Measurements from ENCODE around the gene VWA5B1. TPM values are rescaled to one million over a fixed set of nuclear protein-coding genes. Genes with fewer than 3 reads are reported as not detected.

VWA5B1 gene
- total and polyA plus RNA-seq, 4 experiments from 2014 or later, result 0.11 to 0.17 TPM; not detected in 2

- H3K27ac Mint-ChIP-seq, result no peak overlapping the region
- Histone ChIP-seq H3K4me1 (ENCODE audit: insufficient read depth, low read length) (no peaks in the 10 kb centered on the region), H3K36me3 (ENCODE audit: insufficient read depth, low read length) (no peaks in the 10 kb centered on the region), H3K27me3 (ENCODE audit: insufficient read depth, low read length) (no peaks in the 10 kb centered on the region), H3K27ac (ENCODE audit: low read depth, low read length) (no peak overlapping the region), H3K4me3 (ENCODE audit: low read length in 2 of 2) (no peak overlapping the region), H3K9me3 (ENCODE audit: control insufficient read depth in 1 of 2, low read length in 2 of 2) (peaks cover 0 to 3% of the 10 kb centered on the region in 2 donors)
- intact Hi-C loops (cut with micrococcal nuclease), result no loop called here
- peaks cover 25 to 63% of the 10 kb centered on the region in 2 donors for H3K27me3 Mint-ChIP-seq
- ChIA-PET CTCF (ENCODE audit: partially characterized antibody) (interaction anchor here (1.5 kb wide), 1 partner anchor 103 kb away, joined by 4 read pairs; no protein-coding TSS in a partner anchor), POLR2A (ENCODE audit: partially characterized antibody) (no interaction called here)
- no peak overlapping the region for H3K4me3 Mint-ChIP-seq
- H3K4me1 Mint-ChIP-seq, result no peaks in the 10 kb centered on the region
- no peak for DNase-seq
- H3K9me3 Mint-ChIP-seq, result peaks cover 2 to 23% (median 13%) of the 10 kb centered on the region in 8 donors
- no peaks in the 10 kb centered on the region for H3K36me3 Mint-ChIP-seq
These were observed 100.1 kb downstream of the VWA5B1 start for GRCh38 chr1:20390589-20391331.

- H3K4me3 Mint-ChIP-seq, result no peak overlapping the region
- no peaks in the 10 kb centered on the region for H3K4me1 Mint-ChIP-seq
- H3K4me3 ChIP-seq (ENCODE audit: low read length in 2 of 2), result no peak overlapping the region
- ChIA-PET POLR2A (ENCODE audit: partially characterized antibody) (no interaction called here), CTCF (ENCODE audit: partially characterized antibody) (interaction anchor here (1.5 kb wide), 1 partner anchor 97 kb away, joined by 3 read pairs; no protein-coding TSS in a partner anchor)
- DNase-seq, result no peak
- intact Hi-C loops (cut with micrococcal nuclease), result no loop called here
- H3K9me3 Mint-ChIP-seq, result peaks cover 3 to 29% (median 18%) of the 10 kb centered on the region in 8 donors
- H3K36me3 Mint-ChIP-seq, result no peaks in the 10 kb centered on the region
- H3K4me1 ChIP-seq (ENCODE audit: insufficient read depth, low read length), result no peaks in the 10 kb centered on the region
- H3K27ac ChIP-seq (ENCODE audit: low read depth, low read length), result no peak overlapping the region
- peaks cover 0 to 3% of the 10 kb centered on the region in 2 donors for H3K9me3 ChIP-seq (ENCODE audit: control insufficient read depth in 1 of 2, low read length in 2 of 2)
- H3K27me3 Mint-ChIP-seq, result peaks cover 22 to 61% of the 10 kb centered on the region in 2 donors
- no peak overlapping the region for H3K27ac Mint-ChIP-seq
- no peaks in the 10 kb centered on the region for H3K36me3 ChIP-seq (ENCODE audit: insufficient read depth, low read length)
- peaks cover 3% of the 10 kb centered on the region for H3K27me3 ChIP-seq (ENCODE audit: insufficient read depth, low read length)
These were observed 104.6 kb downstream of the VWA5B1 start for GRCh38 chr1:20395255-20395654.

GRCh38 chr1:20398744-20399143, 108.1 kb downstream of the VWA5B1 start:
- no peaks in the 10 kb centered on the region for H3K36me3 Mint-ChIP-seq
- Histone ChIP-seq H3K27me3 (ENCODE audit: insufficient read depth, low read length) (peaks cover 3% of the 10 kb centered on the region), H3K36me3 (ENCODE audit: insufficient read depth, low read length) (no peaks in the 10 kb centered on the region), H3K27ac (ENCODE audit: low read depth, low read length) (no peak overlapping the region), H3K4me3 (ENCODE audit: low read length in 2 of 2) (no peak overlapping the region), H3K9me3 (ENCODE audit: control insufficient read depth in 1 of 2, low read length in 2 of 2) (peaks cover 0 to 3% of the 10 kb centered on the region in 2 donors), H3K4me1 (ENCODE audit: insufficient read depth, low read length) (no peaks in the 10 kb centered on the region)
- H3K27me3 Mint-ChIP-seq, result peaks cover 35 to 54% of the 10 kb centered on the region in 2 donors
- H3K4me1 Mint-ChIP-seq, result no peaks in the 10 kb centered on the region
- no peak for DNase-seq
- intact Hi-C loops (cut with micrococcal nuclease), result no loop called here
- peaks cover 0 to 26% (median 16%) of the 10 kb centered on the region in 8 donors for H3K9me3 Mint-ChIP-seq
- ChIA-PET POLR2A (ENCODE audit: partially characterized antibody) (no interaction called here), CTCF (ENCODE audit: partially characterized antibody) (no interaction called here)
- H3K4me3 Mint-ChIP-seq, result no peak overlapping the region
- H3K27ac Mint-ChIP-seq, result no peak overlapping the region

GRCh38 chr1:20399196-20399595, 108.5 kb downstream of the VWA5B1 start:
- peaks cover 35 to 54% of the 10 kb centered on the region in 2 donors for H3K27me3 Mint-ChIP-seq
- peaks cover 0 to 21% (median 14%) of the 10 kb centered on the region in 8 donors for H3K9me3 Mint-ChIP-seq
- POLR2A ChIA-PET (ENCODE audit: partially characterized antibody), result no interaction called here
- no peaks in the 10 kb centered on the region for H3K36me3 Mint-ChIP-seq
- no peak for DNase-seq
- Histone ChIP-seq H3K4me3 (ENCODE audit: low read length in 2 of 2) (no peak overlapping the region), H3K36me3 (ENCODE audit: insufficient read depth, low read length) (no peaks in the 10 kb centered on the region), H3K27me3 (ENCODE audit: insufficient read depth, low read length) (peaks cover 3% of the 10 kb centered on the region), H3K4me1 (ENCODE audit: insufficient read depth, low read length) (no peaks in the 10 kb centered on the region), H3K27ac (ENCODE audit: low read depth, low read length) (no peak overlapping the region), H3K9me3 (ENCODE audit: control insufficient read depth in 1 of 2, low read length in 2 of 2) (peaks cover 0 to 3% of the 10 kb centered on the region in 2 donors)
- no peak overlapping the region for H3K4me3 Mint-ChIP-seq
- H3K4me1 Mint-ChIP-seq, result no peaks in the 10 kb centered on the region
- CTCF ChIA-PET (ENCODE audit: partially characterized antibody), result no interaction called here
- intact Hi-C loops (cut with micrococcal nuclease), result no loop called here
- no peak overlapping the region for H3K27ac Mint-ChIP-seq

- H3K4me3 Mint-ChIP-seq, result no peak overlapping the region
- peaks cover 35 to 54% of the 10 kb centered on the region in 2 donors for H3K27me3 Mint-ChIP-seq
- Histone ChIP-seq H3K4me1 (ENCODE audit: insufficient read depth, low read length) (no peaks in the 10 kb centered on the region), H3K9me3 (ENCODE audit: control insufficient read depth in 1 of 2, low read length in 2 of 2) (peaks cover 0 to 3% of the 10 kb centered on the region in 2 donors), H3K27ac (ENCODE audit: low read depth, low read length) (no peak overlapping the region), H3K36me3 (ENCODE audit: insufficient read depth, low read length) (no peaks in the 10 kb centered on the region), H3K27me3 (ENCODE audit: insufficient read depth, low read length) (peaks cover 4% of the 10 kb centered on the region), H3K4me3 (ENCODE audit: low read length in 2 of 2) (no peak overlapping the region)
- H3K27ac Mint-ChIP-seq, result no peak overlapping the region
- H3K36me3 Mint-ChIP-seq, result no peaks in the 10 kb centered on the region
- ChIA-PET POLR2A (ENCODE audit: partially characterized antibody) (no interaction called here), CTCF (ENCODE audit: partially characterized antibody) (interaction anchor here (1.8 kb wide), 1 partner anchor 32 kb away, joined by 4 read pairs; no protein-coding TSS in a partner anchor)
- H3K4me1 Mint-ChIP-seq, result no peaks in the 10 kb centered on the region
- no peak for DNase-seq
- intact Hi-C loops (cut with micrococcal nuclease), result no loop called here
- peaks cover 0 to 16% (median 11%) of the 10 kb centered on the region in 8 donors for H3K9me3 Mint-ChIP-seq
These were observed 109.0 kb downstream of the VWA5B1 start for GRCh38 chr1:20399606-20400180.

DNA sequence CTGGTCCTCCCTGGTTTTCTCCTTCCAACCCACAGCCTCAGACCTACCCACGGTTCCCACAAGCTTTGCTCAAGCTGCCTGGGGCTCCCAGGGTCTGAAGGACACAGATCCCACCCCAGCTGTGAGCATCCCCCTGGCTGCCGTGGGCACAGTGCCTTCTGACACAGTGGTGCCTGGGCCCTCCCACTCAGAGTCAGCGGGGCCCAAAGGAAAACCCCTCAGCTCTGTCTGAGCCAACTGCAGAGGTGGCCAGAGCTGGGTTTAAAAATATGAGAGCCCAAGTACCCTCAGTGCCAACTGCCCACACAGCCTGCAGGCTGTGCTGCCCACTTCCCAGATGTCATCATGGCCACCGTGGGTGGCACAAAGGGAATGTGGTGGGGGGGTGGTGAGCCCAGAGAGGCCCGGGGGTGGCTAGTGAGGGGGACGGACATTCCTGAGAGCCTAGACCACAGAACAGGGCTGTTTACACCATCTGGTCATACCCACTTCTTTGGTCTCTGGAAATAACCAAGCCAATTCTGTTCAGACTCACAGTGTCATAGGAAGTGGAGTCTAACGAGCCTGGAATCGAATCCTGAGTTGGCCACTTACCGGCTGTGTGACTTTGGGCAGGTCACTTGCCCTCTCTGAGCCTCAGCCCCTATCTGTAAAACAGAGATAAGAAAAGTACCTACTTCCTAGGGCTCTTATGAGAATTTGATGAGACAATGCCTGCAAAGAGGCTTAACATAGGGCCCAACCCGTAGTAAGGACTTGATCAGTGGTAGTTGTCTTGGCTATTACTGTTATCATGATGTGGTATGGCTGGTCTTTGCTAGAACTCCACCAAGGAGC, 109.9 kb downstream of the VWA5B1 start:
- H3K27me3 Mint-ChIP-seq, result peaks cover 35 to 57% of the 10 kb centered on the region in 2 donors
- peaks cover 6% of the 10 kb centered on the region for H3K27me3 ChIP-seq (ENCODE audit: insufficient read depth, low read length)
- H3K36me3 ChIP-seq (ENCODE audit: insufficient read depth, low read length), result no peaks in the 10 kb centered on the region
- ChIA-PET CTCF (ENCODE audit: partially characterized antibody) (interaction anchor here (1.8 kb wide), 1 partner anchor 31 kb away, joined by 4 read pairs; no protein-coding TSS in a partner anchor), POLR2A (ENCODE audit: partially characterized antibody) (no interaction called here)
- no peaks in the 10 kb centered on the region for H3K4me1 ChIP-seq (ENCODE audit: insufficient read depth, low read length)
- H3K4me3 ChIP-seq (ENCODE audit: low read length in 2 of 2), result no peak overlapping the region
- intact Hi-C loops (cut with micrococcal nuclease), result no loop called here
- H3K4me3 Mint-ChIP-seq, result peak overlapping the region in 1 of 8 donors; percentile 37
- no peaks in the 10 kb centered on the region for H3K36me3 Mint-ChIP-seq
- no peaks in the 10 kb centered on the region for H3K4me1 Mint-ChIP-seq
- no peak overlapping the region for H3K27ac ChIP-seq (ENCODE audit: low read depth, low read length)
- H3K9me3 ChIP-seq (ENCODE audit: control insufficient read depth in 1 of 2, low read length in 2 of 2), result peaks cover 0 to 1% of the 10 kb centered on the region in 2 donors
- H3K27ac Mint-ChIP-seq, result no peak overlapping the region
- peaks cover 0 to 9% (median 5%) of the 10 kb centered on the region in 8 donors for H3K9me3 Mint-ChIP-seq
- DNase-seq, result no peak

Data from CD4-positive, alpha-beta memory T cell (primary cell).